ENCODE measurements around the gene CDC42BPB. TPM values are rescaled to one million over a fixed set of nuclear protein-coding genes. Genes with fewer than 3 reads are reported as not detected.

Gene CDC42BPB
- total and polyA plus RNA-seq, 11 donors, result 31.1 to 124 (median 68.9) TPM

GRCh38 chr14:103030741-103031565 lies 26.4 kb downstream of the CDC42BPB start:
- Histone ChIP-seq H3K9me3 (peaks cover 0 to 4% (median 0%) of the 10 kb centered on the region in 12 donors), H3K27me3 (no peaks in the 10 kb centered on the region), H3K27ac (peak overlapping the region in 2 of 12 donors; percentile 2 to 39), H3K4me1 (peaks cover 0 to 39% (median 20%) of the 10 kb centered on the region in 12 donors), H3K36me3 (no peaks in the 10 kb centered on the region), H3K4me3 (no peak overlapping the region)
- DNase-seq (peak in 1 of 5 donors; percentile 20), ATAC-seq (no peak)
- intact Hi-C loops (cut with DNase I), result no loop called here
- no peak for TF ChIP-seq CTCF (IDR thresholded peaks at IDR 0.05)
- TF ChIP-seq POLR2A (IDR thresholded peaks at IDR 0.05), result no peak
- 70 to 75% (median 73%) methylated on average over 13 of the region's 13 CpGs for WGBS, 4 donors

GRCh38 chr14:103029936-103030335 lies 27.4 kb downstream of the CDC42BPB start:
- no peak overlapping the region for H3K27ac ChIP-seq
- no peak overlapping the region for H3K4me3 ChIP-seq
- ATAC-seq (peak in 1 of 4 donors; percentile 28), DNase-seq (peak in 1 of 5 donors; percentile 65)
- H3K4me1 ChIP-seq, result peaks cover 0 to 42% (median 21%) of the 10 kb centered on the region in 12 donors
- H3K9me3 ChIP-seq, result peaks cover 0 to 8% (median 0%) of the 10 kb centered on the region in 12 donors
- H3K27me3 ChIP-seq, result no peaks in the 10 kb centered on the region
- intact Hi-C loops (cut with DNase I), result no loop called here
- H3K36me3 ChIP-seq, result no peaks in the 10 kb centered on the region
- 95 to 97% (median 96%) methylated on average over 9 of the region's 9 CpGs for WGBS, 4 donors
- no peak for TF ChIP-seq POLR2A (IDR thresholded peaks at IDR 0.05)
- TF ChIP-seq CTCF (IDR thresholded peaks at IDR 0.05), result no peak

- ATAC-seq (no peak), DNase-seq (no peak)
- Histone ChIP-seq H3K27me3 (no peaks in the 10 kb centered on the region), H3K4me3 (no peak overlapping the region), H3K4me1 (peaks cover 0 to 47% (median 26%) of the 10 kb centered on the region in 12 donors), H3K27ac (no peak overlapping the region), H3K36me3 (no peaks in the 10 kb centered on the region), H3K9me3 (peaks cover 0 to 8% (median 0%) of the 10 kb centered on the region in 12 donors)
- TF ChIP-seq POLR2A (IDR thresholded peaks at IDR 0.05) (no peak), CTCF (IDR thresholded peaks at IDR 0.05) (no peak)
- intact Hi-C loops (cut with DNase I), result no loop called here
Measured at GRCh38 chr14:103028772-103029171, 28.6 kb downstream of the CDC42BPB start.

- Histone ChIP-seq H3K4me3 (no peak overlapping the region), H3K27me3 (no peaks in the 10 kb centered on the region), H3K4me1 (peaks cover 0 to 51% (median 26%) of the 10 kb centered on the region in 12 donors), H3K27ac (no peak overlapping the region), H3K36me3 (no peaks in the 10 kb centered on the region), H3K9me3 (peaks cover 0 to 8% (median 0%) of the 10 kb centered on the region in 12 donors)
- 73 to 85% (median 84%) methylated on average over 11 of the region's 11 CpGs for WGBS, 4 donors
- TF ChIP-seq CTCF (IDR thresholded peaks at IDR 0.05) (no peak), POLR2A (IDR thresholded peaks at IDR 0.05) (no peak)
- DNase-seq (peak in 1 of 5 donors; percentile 50), ATAC-seq (no peak)
- intact Hi-C loops (cut with DNase I), result no loop called here
Measured at GRCh38 chr14:103028161-103028767, 29.1 kb downstream of the CDC42BPB start.
